Bladder microvascular endothelial cell (primary cell): Measurements from ENCODE around the gene BRMS1. TPM values are rescaled to one million over a fixed set of nuclear protein-coding genes. Genes with fewer than 3 reads are reported as not detected.

ENCODE experiments used
- total RNA-seq: library from RNA; depleted of rRNA; stranded (reverse); fragments of >200 nt; gene quantifications from 2 replicates; pipeline ENCODE4 v1.2.3, GENCODE V29; 2014

BRMS1 gene
- 57.6 and 64.3 TPM in 2 replicates for total RNA-seq

DNA sequence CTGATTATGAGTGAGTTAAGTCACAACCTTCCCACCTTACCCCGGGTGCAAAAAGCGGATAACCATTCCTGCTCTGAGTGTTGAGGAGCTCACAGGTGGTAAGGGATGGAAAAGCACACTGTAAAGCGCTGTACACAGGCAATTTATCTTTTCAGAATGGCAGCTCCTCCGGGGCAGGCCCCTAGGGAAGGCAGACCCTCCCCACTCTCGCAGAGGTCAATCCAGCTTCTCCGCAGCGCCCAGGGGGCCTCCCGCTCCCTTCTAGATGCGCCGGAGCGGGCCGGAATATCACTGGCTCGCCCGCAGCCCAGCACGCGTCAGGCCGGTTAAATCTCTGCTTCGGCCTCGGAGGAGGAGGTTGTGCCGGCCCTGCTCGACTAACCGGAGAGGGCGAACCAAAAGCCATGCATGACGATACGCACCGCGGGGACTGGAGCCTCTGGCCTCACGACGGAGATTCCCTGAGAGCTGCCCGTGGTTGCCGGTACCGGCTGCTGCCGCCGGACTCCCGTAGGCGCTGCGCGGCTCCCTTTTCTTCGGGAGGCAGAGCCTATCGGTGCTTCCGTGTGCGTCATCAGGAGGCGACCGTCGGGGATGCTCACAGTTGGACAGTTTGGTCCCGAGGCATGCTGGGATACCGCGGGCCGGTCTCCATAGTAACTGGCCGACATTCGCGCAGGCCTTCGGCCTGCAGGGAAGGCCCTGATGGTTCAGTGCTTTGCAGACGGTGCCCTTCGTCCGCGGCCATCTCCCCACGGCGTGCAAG, at the start of gene BRMS1:
TSS of gene BRMS1 (minus strand) at position 555 of the 766 bp plus-strand sequence. CDS start 2,870 bp downstream, outside the sequence.

GRCh38 chr11:66371627-66372415, 26.9 kb upstream of the BRMS1 start, which contains the start of gene SLC29A2:
Gene SLC29A2 (minus strand): TSS chr11:66371760. CDS start chr11:66371591, 169 bp downstream.

GRCh38 chr11:66347425-66348276, 2.7 kb upstream of the BRMS1 start, which contains the start of gene B4GAT1:
Gene B4GAT1 (minus strand): TSS chr11:66347629. CDS start chr11:66347545, 84 bp downstream.

DNA sequence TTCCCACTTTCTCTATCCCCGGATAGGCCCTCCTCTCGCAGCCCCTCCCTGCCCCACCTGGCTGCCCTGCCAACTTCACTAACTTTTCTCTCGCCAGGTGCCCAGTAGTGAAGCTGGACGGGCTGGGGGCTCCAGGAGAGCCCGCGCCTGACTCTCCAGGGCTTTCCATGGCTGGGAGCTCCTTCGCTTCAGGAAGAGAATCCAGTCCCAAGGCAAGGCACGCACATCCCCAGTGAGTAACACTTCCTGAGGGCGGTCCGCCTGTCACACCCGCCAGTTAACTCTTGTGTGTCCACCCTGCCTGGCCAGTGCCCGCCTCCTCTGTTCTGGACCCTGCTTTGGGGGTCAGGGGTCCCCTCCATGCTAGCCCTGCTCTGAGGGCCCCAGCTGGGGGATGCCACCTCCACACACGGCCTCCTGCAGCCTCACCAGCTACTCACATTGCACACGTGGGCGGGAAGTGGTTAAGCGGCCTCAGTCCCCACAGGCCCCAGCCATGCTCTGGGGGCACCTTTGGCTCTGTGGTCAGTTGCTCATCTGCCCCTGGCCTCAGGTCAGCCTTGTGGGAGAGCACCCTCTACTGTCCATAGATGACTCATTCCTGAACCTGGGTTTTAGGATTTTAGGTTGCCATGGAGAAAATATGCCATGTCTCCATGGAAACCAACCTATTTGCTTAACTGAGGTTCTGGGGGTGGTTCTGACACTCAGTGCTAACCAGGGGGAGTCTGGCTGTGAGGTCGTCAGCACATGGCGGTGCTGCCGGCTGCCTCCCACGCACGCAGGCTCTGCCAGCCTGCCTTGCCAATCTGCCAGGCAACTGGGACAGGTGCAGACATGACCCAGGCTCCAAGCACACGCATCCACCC, 8.4 kb downstream of the BRMS1 start, which contains the start of gene RIN1:
TSS of gene RIN1 (minus strand) at position 201 of the 869 bp plus-strand sequence. CDS start at position 169, 32 bp downstream.

DNA sequence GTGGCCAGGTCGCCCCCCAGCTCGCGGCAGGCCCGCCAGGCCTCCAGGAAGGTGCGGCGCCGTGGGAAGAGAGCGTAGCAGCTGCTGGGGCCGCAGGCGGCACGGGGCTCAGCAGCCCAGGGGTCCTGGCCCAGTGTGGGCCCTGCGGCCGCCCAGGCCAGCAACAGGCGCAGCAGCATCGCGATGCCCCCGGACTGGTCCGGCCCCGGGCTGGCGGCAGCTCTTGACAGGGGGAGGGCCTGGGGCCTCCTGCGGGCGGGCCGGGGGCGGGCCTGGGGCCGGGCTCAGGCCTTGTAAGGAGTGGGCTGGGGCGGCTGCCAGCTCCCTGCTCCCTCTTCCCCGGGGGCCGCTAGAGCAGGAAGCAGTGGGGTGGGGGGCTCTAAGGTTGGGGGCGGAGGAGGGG, 28.1 kb downstream of the BRMS1 start, which contains the start of gene CD248:
TSS of gene CD248 (minus strand) at position 196 of the 403 bp plus-strand sequence. CDS start at position 179, 17 bp downstream.

GRCh38 chr11:66291706-66292542, 53.0 kb downstream of the BRMS1 start, which contains the start of gene TMEM151A:
Gene TMEM151A (plus strand): TSS chr11:66291894. CDS start chr11:66292014, 120 bp downstream.

GRCh38 chr11:66288671-66289547, 56.0 kb downstream of the BRMS1 start, which contains the start of gene YIF1A:
Gene YIF1A (minus strand): TSS chr11:66289143. CDS start chr11:66288985, 158 bp downstream.

Other genes with a start within 250 kb of the BRMS1 start
- gene KLC2, start 87.4 kb downstream of the BRMS1 start, total RNA-seq, result 11.2 and 25.1 TPM in 2 replicates
- gene RAB1B, start 76.5 kb downstream of the BRMS1 start, total RNA-seq, result 75.1 and 116 TPM in 2 replicates
- gene CNIH2, start 66.9 kb downstream of the BRMS1 start, total RNA-seq, result not detected in 2 replicates
- 106 and 124 TPM in 2 replicates for gene YIF1A, start 56.0 kb downstream of the BRMS1 start, total RNA-seq
- gene TMEM151A, start 53.2 kb downstream of the BRMS1 start, total RNA-seq, result under 0.01 TPM in 1 of 2 replicates, not detected in the other
- gene CD248, start 28.1 kb downstream of the BRMS1 start, total RNA-seq, result 0.25 and 1.3 TPM in 2 replicates
- 2.9 and 4.0 TPM in 2 replicates for gene RIN1, start 8.7 kb downstream of the BRMS1 start, total RNA-seq
- 13.4 and 23.8 TPM in 2 replicates for gene B4GAT1, start 2.5 kb upstream of the BRMS1 start, total RNA-seq
- 0.16 and 1.3 TPM in 2 replicates for gene SLC29A2, start 26.7 kb upstream of the BRMS1 start, total RNA-seq
- gene NPAS4, start 75.9 kb upstream of the BRMS1 start, total RNA-seq, result not detected in 2 replicates
- gene MRPL11, start 93.7 kb upstream of the BRMS1 start, total RNA-seq, result 34.9 and 46.1 TPM in 2 replicates
- 2.4 and 5.7 TPM in 2 replicates for gene PELI3, start 121.8 kb upstream of the BRMS1 start, total RNA-seq
- 52.9 and 65.8 TPM in 2 replicates for gene DPP3, start 135.3 kb upstream of the BRMS1 start, total RNA-seq
- gene BBS1, start 165.5 kb upstream of the BRMS1 start, total RNA-seq, result 12.5 and 26.4 TPM in 2 replicates
- gene ZDHHC24, start 200.9 kb upstream of the BRMS1 start, total RNA-seq, result 8.9 and 17.6 TPM in 2 replicates
- under 0.01 and 0.06 TPM in 2 replicates for gene ACTN3, start 201.8 kb upstream of the BRMS1 start, total RNA-seq
- gene CTSF, start 223.5 kb upstream of the BRMS1 start, total RNA-seq, result 16.7 and 31.8 TPM in 2 replicates
- gene CCDC87, start 248.0 kb upstream of the BRMS1 start, total RNA-seq, result under 0.01 and 0.13 TPM in 2 replicates
- 28.1 and 29.3 TPM in 2 replicates for gene CCS, start 248.1 kb upstream of the BRMS1 start, total RNA-seq